Tibial nerve (tissue), 4 donors: ENCODE measurements around the gene GPRC5B. TPM values are rescaled to one million over a fixed set of nuclear protein-coding genes. Genes with fewer than 3 reads are reported as not detected.

Experiments
- DNase-seq, 2 donors: peaks; one replicate each; pipeline ENCODE4 v3.0.0-alpha.2; 2019; ENCODE audit warnings: low spot score in 2 of 2
- H3K27ac ChIP-seq, 4 donors: fragments of 200-600 bp; sonication (generic) in 3 of 4; one replicate each; pipeline ENCODE4 v1.5.1; 2017 to 2019; ENCODE audit warnings: mild to moderate bottlenecking in 1 of 4
- H3K27me3 ChIP-seq, 2 donors: fragments of 200-600 bp; sonication (generic) in 1 of 2; one replicate each; pipeline versions ENCODE4 v1.5.1 to v1.6.0; 2017 to 2019
- H3K36me3 ChIP-seq, 3 donors: fragments of 200-600 bp; sonication (generic); one replicate each; pipeline ENCODE4 v1.5.1; 2018 to 2019
- H3K4me1 ChIP-seq, 4 donors: fragments of 200-600 bp; sonication (generic) in 3 of 4; one replicate each; pipeline ENCODE4 v1.5.1; 2017 to 2019
- H3K4me3 ChIP-seq, 4 donors: fragments of 200-600 bp; sonication (generic) in 3 of 4; one replicate each; pipeline ENCODE4 v1.5.1; 2017 to 2019; ENCODE audit warnings: mild to moderate bottlenecking in 1 of 4, moderate library complexity in 1 of 4
- H3K9me3 ChIP-seq, 4 donors: fragments of 200-600 bp; sonication (generic) in 3 of 4; one replicate each; pipeline ENCODE4 v1.5.1; 2017 to 2019
- CTCF ChIP-seq, 5 experiments: fragments of 200-600 bp in 3 of 5; fragments of 450-650 bp in 2 of 5; sonication (generic) in 3 of 5; IDR thresholded peaks; one replicate each; pipeline ENCODE4 v1.5.1; 2016 to 2019; ENCODE audit warnings: antibody characterized with exemption in 5 of 5, mild to moderate bottlenecking in 3 of 5, moderate library complexity in 2 of 5
- EP300 ChIP-seq, 2 donors: sonication (generic); formaldehyde crosslinking; IDR thresholded peaks; one replicate each; pipeline ENCODE4 v1.6.1; 2017; ENCODE audit warnings: antibody characterized with exemption in 2 of 2, mild to moderate bottlenecking in 1 of 2
- POLR2A ChIP-seq, 2 donors: fragments of 450-650 bp; IDR thresholded peaks; one replicate each; pipeline ENCODE4 v1.6.1; 2017; ENCODE audit warnings: antibody characterized with exemption in 2 of 2, mild to moderate bottlenecking in 2 of 2, moderate library complexity in 2 of 2
- WGBS, 2 donors: methylation state at CpG; one replicate each; pipeline ENCODE4 v1.1.5; 2018; 5-methylcytosine and 5-hydroxymethylcytosine counted together
- total RNA-seq, 4 donors: library from RNA; depleted of rRNA; stranded (reverse); fragments of >200 nt; gene quantifications; one replicate each; pipeline ENCODE4 v1.1.0, GENCODE V29; 2016

GPRC5B gene
- total RNA-seq, 4 donors from 2014 or later = 68.4 to 116 (median 101) TPM

- Histone ChIP-seq H3K27ac (no peak overlapping the region), H3K4me3 (no peak overlapping the region), H3K36me3 (no peaks in the 10 kb centered on the region), H3K4me1 (peaks cover 0 to 4% (median 0%) of the 10 kb centered on the region in 4 donors), H3K27me3 (peaks cover 0 to 10% of the 10 kb centered on the region in 2 donors), H3K9me3 (peaks cover 0 to 5% (median 0%) of the 10 kb centered on the region in 4 donors)
- no peak for TF ChIP-seq EP300 (IDR thresholded peaks at IDR 0.05)
- no peak for TF ChIP-seq CTCF (IDR thresholded peaks at IDR 0.05)
- no peak for TF ChIP-seq POLR2A (IDR thresholded peaks at IDR 0.05)
- no peak for DNase-seq
- WGBS, 2 donors = 65 to 79% methylated on average over 1 of the region's 1 CpG
These were observed 24.3 kb upstream of the GPRC5B start for GRCh38 chr16:19908921-19909320.

DNA sequence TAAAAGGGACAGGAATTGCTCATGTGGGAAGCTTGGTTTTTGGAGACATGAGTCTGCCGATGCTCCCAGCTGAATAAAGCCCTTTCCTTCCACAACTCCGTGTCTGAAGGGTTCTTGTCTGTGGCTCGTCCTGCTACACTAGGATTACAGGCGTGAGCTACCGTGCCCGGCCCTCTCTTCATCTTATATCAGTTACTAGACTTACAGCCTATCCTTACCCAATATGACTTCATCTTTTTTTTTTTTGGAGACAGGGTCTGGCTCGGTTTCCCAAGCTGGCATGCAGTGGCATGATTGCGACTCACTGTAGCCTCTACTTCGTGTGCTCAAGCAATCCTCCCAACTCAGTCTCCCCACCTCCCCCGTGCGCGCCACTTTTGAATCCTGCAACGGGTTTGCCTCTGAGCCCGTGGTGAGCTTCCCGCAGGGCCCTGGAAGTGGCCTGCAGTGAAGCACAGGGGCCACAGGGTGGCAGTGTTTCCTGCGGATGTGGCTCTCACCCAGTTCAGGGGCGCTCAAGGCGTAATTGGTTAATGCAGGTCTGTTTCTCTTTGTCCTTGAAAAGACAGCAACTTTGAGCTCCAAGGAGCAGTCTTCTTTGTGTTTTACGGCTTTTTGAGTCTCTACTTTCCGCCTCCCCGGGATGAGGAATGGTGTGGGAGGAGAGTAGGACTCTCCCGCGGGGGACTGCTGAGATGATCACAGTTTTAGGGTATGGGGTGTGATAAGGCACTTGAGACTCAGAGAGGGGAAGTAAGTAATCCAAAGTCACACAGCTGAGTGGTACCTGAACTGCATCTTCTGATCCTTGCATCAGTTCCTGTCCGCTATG, 22.7 kb upstream of the GPRC5B start:
- H3K36me3 ChIP-seq = no peaks in the 10 kb centered on the region
- WGBS, 2 donors = 27 to 29% methylated on average over 24 of the region's 24 CpGs
- H3K4me1 ChIP-seq = peaks cover 0 to 4% (median 0%) of the 10 kb centered on the region in 4 donors
- TF ChIP-seq EP300 (IDR thresholded peaks at IDR 0.05) = no peak
- TF ChIP-seq CTCF (IDR thresholded peaks at IDR 0.05) = peak; percentile 68 to 82 (median 77)
- peaks cover 0 to 10% of the 10 kb centered on the region in 2 donors for H3K27me3 ChIP-seq
- H3K9me3 ChIP-seq = peaks cover 0 to 5% (median 0%) of the 10 kb centered on the region in 4 donors
- no peak overlapping the region for H3K27ac ChIP-seq
- no peak overlapping the region for H3K4me3 ChIP-seq
- DNase-seq = peak; percentile 26 to 56

- DNase-seq = no peak
- no peaks in the 10 kb centered on the region for H3K36me3 ChIP-seq
- H3K27ac ChIP-seq = no peak overlapping the region
- no peak overlapping the region for H3K4me3 ChIP-seq
- H3K4me1 ChIP-seq = no peaks in the 10 kb centered on the region
- 72 to 75% methylated on average over 7 of the region's 7 CpGs for WGBS, 2 donors
- no peaks in the 10 kb centered on the region for H3K27me3 ChIP-seq
- no peaks in the 10 kb centered on the region for H3K9me3 ChIP-seq
- no peak for TF ChIP-seq POLR2A (IDR thresholded peaks at IDR 0.05)
- TF ChIP-seq EP300 (IDR thresholded peaks at IDR 0.05) = no peak
- no peak for TF ChIP-seq CTCF (IDR thresholded peaks at IDR 0.05)
These were observed 16.5 kb upstream of the GPRC5B start for GRCh38 chr16:19901164-19901563.

- H3K27me3 ChIP-seq = no peaks in the 10 kb centered on the region
- H3K9me3 ChIP-seq = no peaks in the 10 kb centered on the region
- no peak overlapping the region for H3K27ac ChIP-seq
- no peak for DNase-seq
- 62 to 63% methylated on average over 5 of the region's 5 CpGs for WGBS, 2 donors
- H3K4me3 ChIP-seq = no peak overlapping the region
- peak in 1 of 5 experiments; percentile 5 for TF ChIP-seq CTCF (IDR thresholded peaks at IDR 0.05)
- TF ChIP-seq POLR2A (IDR thresholded peaks at IDR 0.05) = no peak
- no peaks in the 10 kb centered on the region for H3K36me3 ChIP-seq
- H3K4me1 ChIP-seq = no peaks in the 10 kb centered on the region
These were observed 14.9 kb upstream of the GPRC5B start for GRCh38 chr16:19899605-19899955.

GRCh38 chr16:19898924-19899604, 14.4 kb upstream of the GPRC5B start:
- peak in 1 of 2 donors; percentile 73 for DNase-seq
- H3K4me3 ChIP-seq = no peak overlapping the region
- TF ChIP-seq EP300 (IDR thresholded peaks at IDR 0.05) (no peak), CTCF (IDR thresholded peaks at IDR 0.05) (peak; percentile 57 to 71 (median 61))
- no peaks in the 10 kb centered on the region for H3K4me1 ChIP-seq
- no peaks in the 10 kb centered on the region for H3K27me3 ChIP-seq
- H3K9me3 ChIP-seq = no peaks in the 10 kb centered on the region
- H3K27ac ChIP-seq = no peak overlapping the region
- 13 to 15% methylated on average over 13 of the region's 13 CpGs for WGBS, 2 donors
- H3K36me3 ChIP-seq = no peaks in the 10 kb centered on the region
